CD8-positive, alpha-beta memory T cell (primary cell): ENCODE results near the gene CLN5. TPM values are rescaled to one million over a fixed set of nuclear protein-coding genes. Genes with fewer than 3 reads are reported as not detected.
"Not testable (repeated sequence)": the region's sequence is repeated elsewhere in the genome, so short reads cannot be mapped to it uniquely, and the experiment has no call there.

ENCODE experiments used
- CTCF ChIA-PET: fragments of 350-600 bp; sonication (Branson Sonifier 250); formaldehyde crosslinking; loops from one replicate; lab custom pipeline; 2021; ENCODE audit warnings: antibody characterized with exemption; lab: Charles Lee
- POLR2A ChIA-PET: fragments of 350-600 bp; sonication (Branson Sonifier 250); formaldehyde crosslinking; loops from one replicate; lab custom pipeline; 2021; ENCODE audit warnings: antibody characterized with exemption; lab: Charles Lee
- DNase-seq, 5 donors: peaks; one replicate each; pipeline versions ENCODE4 v3.0.0 to v3.0.0-alpha.2; 2020 to 2022; ENCODE audit warnings: mixed read lengths in 1 of 5
- H3K27ac ChIP-seq: one replicate; pipeline ENCODE4 v1.7.0; 2013; ENCODE audit warnings: low read depth, mild to moderate bottlenecking, low read length, moderate library complexity
- H3K27me3 ChIP-seq: 2 replicates; pipeline ENCODE4 v1.7.0; 2013; ENCODE audit warnings: low read length, mild to moderate bottlenecking; ENCODE audit not compliant: insufficient read depth, poor library complexity, severe bottlenecking
- H3K36me3 ChIP-seq: 2 replicates; pipeline ENCODE4 v1.7.0; 2013; ENCODE audit warnings: mild to moderate bottlenecking, low read length, moderate library complexity; ENCODE audit not compliant: insufficient read depth
- H3K4me1 ChIP-seq: 2 replicates; pipeline ENCODE4 v1.7.0; 2013; ENCODE audit warnings: mild to moderate bottlenecking, low read length, moderate library complexity; ENCODE audit not compliant: insufficient read depth
- H3K4me3 ChIP-seq: 2 replicates; pipeline ENCODE4 v1.7.0; 2013; ENCODE audit warnings: mild to moderate bottlenecking, low read length
- H3K9me3 ChIP-seq: 2 replicates; pipeline ENCODE4 v1.7.0; 2013; ENCODE audit warnings: mild to moderate bottlenecking, low read length
- H3K27ac Mint-ChIP-seq, 8 donors: one replicate each; pipeline ENCODE4 v1.8.0; 2020 to 2021; ENCODE audit warnings: mixed read lengths in 8 of 8, mild to moderate bottlenecking in 6 of 8, inconsistent platforms in 3 of 8, moderate library complexity in 3 of 8
- H3K27me3 Mint-ChIP-seq, 2 donors: one replicate each; pipeline ENCODE4 v1.8.0; 2020 to 2021; ENCODE audit warnings: mixed read lengths in 2 of 2, mild to moderate bottlenecking in 1 of 2, moderate library complexity in 1 of 2
- H3K36me3 Mint-ChIP-seq, 3 donors: one replicate each; pipeline ENCODE4 v1.8.0; 2020 to 2021; ENCODE audit warnings: mixed read lengths in 3 of 3, inconsistent platforms in 1 of 3, mild to moderate bottlenecking in 1 of 3
- H3K4me1 Mint-ChIP-seq, 3 donors: one replicate each; pipeline ENCODE4 v1.8.0; 2020 to 2021; ENCODE audit warnings: mixed read lengths in 3 of 3, inconsistent platforms in 1 of 3, mild to moderate bottlenecking in 1 of 3
- H3K4me3 Mint-ChIP-seq, 7 donors: one replicate each; pipeline ENCODE4 v1.8.0; 2020 to 2021; ENCODE audit warnings: mixed read lengths in 7 of 7, mild to moderate bottlenecking in 6 of 7, moderate library complexity in 4 of 7, inconsistent platforms in 2 of 7
- H3K9me3 Mint-ChIP-seq, 5 donors: one replicate each; pipeline ENCODE4 v1.8.0; 2020 to 2022; ENCODE audit warnings: mixed read lengths in 5 of 5, mild to moderate bottlenecking in 3 of 5, moderate library complexity in 2 of 5, inconsistent platforms in 1 of 5
- polyA plus RNA-seq: library from polyadenylated mRNA; unstranded; fragments of 300-500 nt; fragmentation: Illumina TruSeq; gene quantifications from one replicate; pipeline ENCODE4 v1.2.3, GENCODE V29; 2021
- total RNA-seq, 2 experiments: library from RNA; stranded (reverse); gene quantifications; one replicate each; pipeline ENCODE4 v1.2.3, GENCODE V29; 2021

Gene CLN5
- total and polyA plus RNA-seq, 3 experiments from 2014 or later, result 12.0 to 15.9 (median 14.0) TPM

GRCh38 chr13:76993473-76993872 is 1.6 kb downstream of the CLN5 start:
- POLR2A ChIA-PET, result interaction anchor here (0.6 to 3.9 kb wide), 4 partner anchors 8 to 1374 kb away, joined by 4 to 95 read pairs (median 11); partner anchors contain the start of gene FBXL3
- peak overlapping the region in 7 of 8 donors; percentile 47 to 100 (median 99) for H3K27ac Mint-ChIP-seq

GRCh38 chr13:76994281-76994680 is 2.4 kb downstream of the CLN5 start:
- CTCF ChIA-PET, result interaction anchor here (1.5 to 1.9 kb wide), 2 partner anchors 11 to 31 kb away, joined by 5 to 7 read pairs; no protein-coding TSS in a partner anchor

More at GRCh38 chr13:76993473-76993872, 1.6 kb downstream of the CLN5 start:
- Histone ChIP-seq H3K4me1 (peaks cover 31% of the 10 kb centered on the region), H3K36me3 (no peaks in the 10 kb centered on the region), H3K27me3 (peaks cover 9% of the 10 kb centered on the region), H3K4me3 (peak overlapping the region; percentile 91), H3K9me3 (no peaks in the 10 kb centered on the region), H3K27ac (no peak overlapping the region)
- CTCF ChIA-PET, result interaction anchor here (1.0 to 8.8 kb wide), 6 partner anchors 9 to 33 kb away, joined by 3 to 71 read pairs (median 14); partner anchors contain the start of gene FBXL3
- Mint-ChIP-seq H3K36me3 (peaks cover 0 to 29% (median 9%) of the 10 kb centered on the region in 3 donors), H3K4me3 (peak overlapping the region; percentile 66 to 98 (median 94)), H3K4me1 (peaks cover 37 to 61% (median 44%) of the 10 kb centered on the region in 3 donors), H3K27me3 (peaks cover under 1 to 4% of the 10 kb centered on the region in 2 donors), H3K9me3 (no peaks in the 10 kb centered on the region)
- no peak for DNase-seq

GRCh38 chr13:77000475-77000874 is 8.6 kb downstream of the CLN5 start:
- DNase-seq, result no peak
- ChIA-PET POLR2A (interaction anchor here (2.2 kb wide), 1 partner anchor 8 kb away, joined by 11 read pairs; the partner anchor contains the start of gene CLN5), CTCF (interaction anchor here (1.2 to 3.2 kb wide), 2 partner anchors 20 to 41 kb away, joined by 3 to 21 read pairs; no protein-coding TSS in a partner anchor)
- no peak overlapping the region for H3K27ac Mint-ChIP-seq
- H3K9me3 Mint-ChIP-seq, result no peaks in the 10 kb centered on the region
- Histone ChIP-seq H3K4me1 (no peaks in the 10 kb centered on the region), H3K36me3 (no peaks in the 10 kb centered on the region), H3K4me3 (no peak overlapping the region), H3K9me3 (no peaks in the 10 kb centered on the region), H3K27ac (no peak overlapping the region), H3K27me3 (no peaks in the 10 kb centered on the region)
- peaks cover 7 to 70% (median 15%) of the 10 kb centered on the region in 3 donors for H3K36me3 Mint-ChIP-seq
- H3K4me1 Mint-ChIP-seq, result peaks cover 2 to 32% (median 29%) of the 10 kb centered on the region in 3 donors
- H3K27me3 Mint-ChIP-seq, result no peaks in the 10 kb centered on the region
- no peak overlapping the region for H3K4me3 Mint-ChIP-seq

More at GRCh38 chr13:76994281-76994680, 2.4 kb downstream of the CLN5 start:
- H3K36me3 Mint-ChIP-seq, result peaks cover 2 to 37% (median 11%) of the 10 kb centered on the region in 3 donors
- H3K27me3 Mint-ChIP-seq, result peaks cover 0 to 4% of the 10 kb centered on the region in 2 donors
- H3K4me3 Mint-ChIP-seq, result peak overlapping the region; percentile 24 to 98 (median 49)
- H3K36me3 ChIP-seq, result no peaks in the 10 kb centered on the region
- H3K4me3 ChIP-seq, result no peak overlapping the region
- DNase-seq, result no peak
- H3K9me3 ChIP-seq, result no peaks in the 10 kb centered on the region
- H3K27ac ChIP-seq, result no peak overlapping the region
- peak overlapping the region in 7 of 8 donors; percentile 2 to 98 (median 39) for H3K27ac Mint-ChIP-seq
- H3K4me1 ChIP-seq, result peaks cover 31% of the 10 kb centered on the region
- peaks cover 3% of the 10 kb centered on the region for H3K27me3 ChIP-seq
- POLR2A ChIA-PET, result interaction anchor here (2.2 kb wide), 1 partner anchor 32 kb away, joined by 11 read pairs; the partner anchor contains the start of gene FBXL3
- H3K4me1 Mint-ChIP-seq, result peaks cover 37 to 63% (median 46%) of the 10 kb centered on the region in 3 donors
- H3K9me3 Mint-ChIP-seq, result no peaks in the 10 kb centered on the region

- POLR2A ChIA-PET, result interaction anchor here (0.9 to 2.2 kb wide), 3 partner anchors 9 to 127 kb away, joined by 3 to 11 read pairs (median 7); partner anchors contain the start of gene CLN5
Observed at GRCh38 chr13:77001540-77001939, 9.7 kb downstream of the CLN5 start.

GRCh38 chr13:77001963-77002587 is 10.2 kb downstream of the CLN5 start:
- CTCF ChIA-PET, result interaction anchor here (0.9 to 3.2 kb wide), 6 partner anchors 10 to 25 kb away, joined by 3 to 21 read pairs (median 6); partner anchors contain the start of genes CLN5 and FBXL3
- H3K27ac Mint-ChIP-seq, result peak overlapping the region in 4 of 8 donors; percentile 11 to 79 (median 62)

More at GRCh38 chr13:77001540-77001939, 9.7 kb downstream of the CLN5 start:
- peaks cover 4 to 34% (median 34%) of the 10 kb centered on the region in 3 donors for H3K4me1 Mint-ChIP-seq
- no peaks in the 10 kb centered on the region for H3K4me1 ChIP-seq
- no peaks in the 10 kb centered on the region for H3K9me3 Mint-ChIP-seq
- no peak overlapping the region for H3K4me3 Mint-ChIP-seq
- no peaks in the 10 kb centered on the region for H3K27me3 ChIP-seq
- H3K36me3 ChIP-seq, result no peaks in the 10 kb centered on the region
- DNase-seq, result no peak
- CTCF ChIA-PET, result interaction anchor here (0.9 to 3.2 kb wide), 6 partner anchors 9 to 25 kb away, joined by 3 to 21 read pairs (median 6); partner anchors contain the start of genes CLN5 and FBXL3
- H3K4me3 ChIP-seq, result no peak overlapping the region
- H3K27ac Mint-ChIP-seq, result peak overlapping the region in 4 of 8 donors; percentile 11 to 79 (median 62)
- H3K9me3 ChIP-seq, result no peaks in the 10 kb centered on the region
- H3K36me3 Mint-ChIP-seq, result peaks cover 7 to 67% (median 13%) of the 10 kb centered on the region in 3 donors
- H3K27me3 Mint-ChIP-seq, result no peaks in the 10 kb centered on the region
- H3K27ac ChIP-seq, result no peak overlapping the region

GRCh38 chr13:77002590-77003190 is 10.8 kb downstream of the CLN5 start:
- peaks cover 7 to 71% (median 15%) of the 10 kb centered on the region in 3 donors for H3K36me3 Mint-ChIP-seq
- Histone ChIP-seq H3K4me3 (no peak overlapping the region), H3K4me1 (no peaks in the 10 kb centered on the region), H3K9me3 (no peaks in the 10 kb centered on the region), H3K27me3 (no peaks in the 10 kb centered on the region), H3K36me3 (peaks cover 6% of the 10 kb centered on the region), H3K27ac (no peak overlapping the region)
- peak overlapping the region in 3 of 8 donors; percentile 15 to 37 (median 19) for H3K27ac Mint-ChIP-seq
- peaks cover 10 to 44% (median 35%) of the 10 kb centered on the region in 3 donors for H3K4me1 Mint-ChIP-seq
- H3K27me3 Mint-ChIP-seq, result no peaks in the 10 kb centered on the region
- H3K9me3 Mint-ChIP-seq, result no peaks in the 10 kb centered on the region
- no peak for DNase-seq
- POLR2A ChIA-PET, result interaction anchor here (0.7 to 2.2 kb wide), 4 partner anchors 10 to 130 kb away, joined by 3 to 11 read pairs (median 5); partner anchors contain the start of gene CLN5
- CTCF ChIA-PET, result interaction anchor here (0.9 to 3.2 kb wide), 7 partner anchors 10 to 24 kb away, joined by 3 to 21 read pairs (median 5); partner anchors contain the start of genes CLN5 and FBXL3
- no peak overlapping the region for H3K4me3 Mint-ChIP-seq

More at GRCh38 chr13:77001963-77002587, 10.2 kb downstream of the CLN5 start:
- Histone ChIP-seq H3K36me3 (peaks cover under 1% of the 10 kb centered on the region), H3K27me3 (no peaks in the 10 kb centered on the region), H3K9me3 (no peaks in the 10 kb centered on the region), H3K4me3 (no peak overlapping the region), H3K4me1 (no peaks in the 10 kb centered on the region), H3K27ac (no peak overlapping the region)
- peaks cover 6 to 38% (median 33%) of the 10 kb centered on the region in 3 donors for H3K4me1 Mint-ChIP-seq
- H3K27me3 Mint-ChIP-seq, result no peaks in the 10 kb centered on the region
- no peak overlapping the region for H3K4me3 Mint-ChIP-seq
- peaks cover 7 to 67% (median 11%) of the 10 kb centered on the region in 3 donors for H3K36me3 Mint-ChIP-seq
- H3K9me3 Mint-ChIP-seq, result no peaks in the 10 kb centered on the region
- POLR2A ChIA-PET, result interaction anchor here (0.7 to 2.2 kb wide), 4 partner anchors 10 to 131 kb away, joined by 3 to 11 read pairs (median 5); partner anchors contain the start of gene CLN5
- DNase-seq, result no peak

- H3K4me1 ChIP-seq, H3K27me3 Mint-ChIP-seq, H3K9me3 Mint-ChIP-seq, H3K27ac Mint-ChIP-seq, CTCF ChIA-PET, H3K4me3 Mint-ChIP-seq, H3K27me3 ChIP-seq, H3K9me3 ChIP-seq, H3K27ac ChIP-seq, H3K4me3 ChIP-seq, DNase-seq: not testable (repeated sequence)
- Mint-ChIP-seq H3K4me1 (peaks cover 20 to 66% (median 54%) of the 10 kb centered on the region in 3 donors), H3K36me3 (peaks cover 4 to 81% (median 17%) of the 10 kb centered on the region in 3 donors)
- H3K36me3 ChIP-seq, result peaks cover 30% of the 10 kb centered on the region
- POLR2A ChIA-PET, result interaction anchor here (1.3 to 1.8 kb wide), 2 partner anchors 17 to 19 kb away, joined by 4 read pairs; partner anchors contain the start of genes CLN5 and FBXL3
Observed at GRCh38 chr13:77008337-77008736, 16.5 kb downstream of the CLN5 start.
